ENCODE results near the gene SYT5. TPM values are rescaled to one million over a fixed set of nuclear protein-coding genes. Genes with fewer than 3 reads are reported as not detected.

The SYT5 gene
- 67.4 TPM for total RNA-seq

DNA sequence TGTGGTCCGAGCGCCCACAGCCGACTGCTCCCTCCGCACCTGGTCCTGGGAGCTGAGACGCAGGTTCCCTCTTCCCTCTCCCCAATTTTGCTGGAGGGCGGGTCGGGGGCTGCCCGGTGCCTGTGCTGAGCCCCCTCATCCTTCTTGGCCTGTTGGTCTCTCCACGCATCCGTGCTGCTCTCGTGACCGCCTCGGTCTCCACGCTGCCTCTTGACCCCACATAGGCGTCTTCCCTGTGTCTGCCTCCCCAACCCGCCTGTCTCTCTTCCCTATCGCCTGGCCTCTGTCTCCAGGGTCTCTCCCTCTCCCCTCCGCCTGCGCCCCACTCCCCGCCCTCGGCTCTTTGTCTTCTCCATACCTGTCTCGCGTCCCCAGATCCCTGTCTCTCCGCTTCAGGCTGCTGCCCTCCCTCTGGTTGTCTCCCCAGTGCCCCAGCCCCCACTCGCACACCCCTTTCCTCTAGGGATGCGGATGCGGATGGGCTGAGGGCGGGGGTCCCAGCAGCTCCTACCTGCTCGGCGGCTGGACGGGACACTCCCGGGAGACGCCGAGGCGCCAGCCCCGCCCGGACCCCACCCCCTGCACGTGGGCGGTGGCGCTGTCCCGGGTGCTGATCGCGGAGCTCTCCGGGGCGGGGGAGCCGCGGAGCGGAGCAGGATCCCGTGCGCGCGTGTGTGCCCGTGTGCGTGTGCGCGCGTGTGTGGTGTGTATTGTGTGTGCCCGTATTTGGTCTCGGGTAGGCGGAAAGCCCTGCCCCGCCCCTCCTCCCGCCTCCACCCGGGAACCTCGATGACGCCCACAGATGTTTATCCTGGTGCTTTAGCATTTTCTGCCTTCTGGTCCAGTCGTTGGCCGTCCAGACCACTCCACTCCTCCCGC lies at the start of gene SYT5:
SYT5 (minus strand) TSS at position 684 of the 879 bp plus-strand sequence. CDS start 1,248 bp downstream, outside the sequence.

DNA sequence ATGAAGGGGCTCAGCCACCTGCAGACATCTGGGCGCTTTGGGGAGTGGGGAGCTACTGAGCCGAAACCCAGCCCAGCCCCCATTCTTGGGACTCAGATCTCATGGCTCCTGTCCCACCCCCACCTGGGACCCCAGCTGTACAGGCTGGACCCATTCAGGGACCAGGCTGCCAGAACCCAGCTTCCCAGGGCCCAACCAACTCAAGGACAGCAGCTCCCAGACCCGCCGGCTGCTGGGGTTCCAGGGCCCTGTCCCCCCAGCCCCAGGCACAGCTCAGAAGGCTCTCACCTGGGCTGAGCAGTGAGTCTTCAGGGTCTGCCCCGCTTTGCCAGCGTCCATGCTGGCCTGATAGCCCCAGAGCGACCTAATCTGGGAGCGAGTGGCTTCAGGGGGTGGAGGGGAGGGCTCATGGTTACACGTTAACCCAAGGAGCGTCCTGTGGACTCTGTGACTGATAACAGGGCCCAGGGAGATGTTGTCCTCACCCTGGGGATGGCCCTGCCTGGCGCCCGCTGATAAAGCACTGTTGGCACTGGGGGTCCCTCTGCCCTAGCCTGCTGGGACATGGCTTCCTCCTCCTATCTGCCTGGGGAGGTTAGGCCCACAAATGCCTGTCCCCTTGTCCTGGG lies 48.4 kb upstream of the SYT5 start, which contains the start of gene TMEM86B:
TMEM86B (minus strand) TSS at position 361 of the 629 bp plus-strand sequence; CDS start at position 339, 22 bp downstream.

GRCh38 chr19:55208880-55209692 lies 29.0 kb upstream of the SYT5 start, which contains the start of gene PTPRH:
Gene PTPRH (minus strand): TSS chr19:55209501. CDS start chr19:55209433, 68 bp downstream.

GRCh38 chr19:55166530-55167268 lies 13.4 kb downstream of the SYT5 start, which contains the start of gene DNAAF3:
Gene DNAAF3 (minus strand): TSS chr19:55166613. CDS start chr19:55166413, 200 bp downstream.

DNA sequence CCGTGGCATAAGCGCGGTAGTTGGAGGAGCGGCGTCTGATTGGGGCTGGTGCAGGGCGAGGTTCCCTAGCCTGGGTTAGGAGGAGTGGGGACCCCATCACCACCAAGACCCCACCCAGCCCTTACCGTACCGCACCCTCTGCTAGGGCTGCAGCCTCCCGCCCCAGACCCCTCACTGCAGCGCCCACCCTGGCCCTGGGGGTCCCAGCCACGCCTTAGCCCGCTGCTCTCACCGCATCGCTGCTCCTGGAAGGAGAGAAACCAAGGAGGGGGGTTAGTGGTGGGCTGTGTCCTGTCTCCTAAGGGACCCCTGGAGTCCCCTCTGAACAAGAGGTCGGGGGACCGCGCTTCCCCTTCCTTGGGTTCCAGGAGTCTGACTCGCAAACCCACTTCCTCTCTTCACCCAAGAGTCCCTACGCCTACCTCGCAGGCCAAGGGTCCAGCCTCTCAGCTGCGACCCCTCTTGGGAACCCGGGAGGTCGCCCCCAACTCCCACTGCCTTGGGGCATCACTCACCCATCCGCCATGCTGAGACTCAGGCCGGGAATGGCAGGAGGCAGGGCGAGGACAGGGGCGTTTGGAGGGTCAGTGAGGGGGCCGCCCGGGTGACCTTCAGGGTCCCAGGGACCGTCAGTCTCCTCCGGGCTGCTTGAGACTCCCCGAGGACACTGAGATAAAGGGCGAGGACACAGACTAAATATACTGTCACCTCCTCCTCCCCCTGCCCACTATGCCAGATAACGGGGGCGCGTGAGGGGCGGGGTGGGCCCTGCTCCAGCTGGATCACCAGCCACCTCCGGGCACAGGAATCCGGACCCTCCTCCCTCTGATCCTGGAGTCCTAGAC lies 22.8 kb downstream of the SYT5 start, which contains the start of gene TNNI3:
TNNI3 (minus strand) TSS at position 669 of the 845 bp plus-strand sequence; CDS start at position 526, 143 bp downstream.

GRCh38 chr19:55149078-55150003 lies 30.7 kb downstream of the SYT5 start, which contains the start of gene TNNT1:
Gene TNNT1 (minus strand): TSS chr19:55149206. CDS start chr19:55147157, 2,049 bp downstream.

Small RNA genes lying within 50 kb of the gene (small RNA-seq; reads per million reads assigned to genes)
- gene MIR7975, result not detected
- gene RF01210, result not detected

Other genes with a start within 250 kb of the SYT5 start
- gene NLRP7, start 232.8 kb downstream of the SYT5 start, total RNA-seq, result not detected
- gene NLRP2, start 213.9 kb downstream of the SYT5 start, total RNA-seq, result 12.7 TPM
- gene GP6, start 142.0 kb downstream of the SYT5 start, total RNA-seq, result 0.23 TPM
- 30.4 TPM for gene RDH13, start 117.1 kb downstream of the SYT5 start, total RNA-seq
- 2.1 TPM for gene EPS8L1, start 104.4 kb downstream of the SYT5 start, total RNA-seq
- gene PPP1R12C, start 62.7 kb downstream of the SYT5 start, total RNA-seq, result 16.1 TPM
- 20.5 TPM for gene TNNT1, start 31.1 kb downstream of the SYT5 start, total RNA-seq
- 3.5 TPM for gene TNNI3, start 22.6 kb downstream of the SYT5 start, total RNA-seq
- gene DNAAF3, start 13.7 kb downstream of the SYT5 start, total RNA-seq, result 3.9 TPM
- 0.69 TPM for gene PTPRH, start 29.2 kb upstream of the SYT5 start, total RNA-seq
- gene TMEM86B, start 48.5 kb upstream of the SYT5 start, total RNA-seq, result 0.92 TPM
- 23.1 TPM for gene PPP6R1, start 78.7 kb upstream of the SYT5 start, total RNA-seq
- 29.8 TPM for gene HSPBP1, start 99.8 kb upstream of the SYT5 start, total RNA-seq
- 111 TPM for gene BRSK1, start 103.7 kb upstream of the SYT5 start, total RNA-seq
- gene TMEM150B, start 145.1 kb upstream of the SYT5 start, total RNA-seq, result not detected
- gene KMT5C, start 159.6 kb upstream of the SYT5 start, total RNA-seq, result 11.3 TPM
- gene COX6B2, start 174.4 kb upstream of the SYT5 start, total RNA-seq, result 0.92 TPM
- not detected for gene GARIN5B, start 183.0 kb upstream of the SYT5 start, total RNA-seq
- 0.23 TPM for gene IL11, start 190.2 kb upstream of the SYT5 start, total RNA-seq
- gene TMEM190, start 196.5 kb upstream of the SYT5 start, total RNA-seq, result not detected
- not detected for gene TMEM238, start 204.0 kb upstream of the SYT5 start, total RNA-seq
- 129 TPM for gene RPL28, start 205.6 kb upstream of the SYT5 start, total RNA-seq
- gene UBE2S, start 227.5 kb upstream of the SYT5 start, total RNA-seq, result 43.4 TPM

Measured in diencephalon (tissue), 1 donor.